HG03378 (cell line): ENCODE data around the gene PLIN5.

ENCODE experiments used
- ATAC-seq: cut with Tn5 transposase; IDR thresholded peaks from one replicate; pipeline ENCODE4 v1.9.1; 2021; ENCODE audit warnings: mild to moderate bottlenecking, moderate library complexity; ENCODE audit not compliant: unreplicated experiment

PLIN5 gene

GRCh38 chr19:4492337-4493103 lies 42.5 kb downstream of the PLIN5 start:
- no peak for ATAC-seq

GRCh38 chr19:4491446-4491845 lies 43.6 kb downstream of the PLIN5 start:
- ATAC-seq = no peak

- no peak for ATAC-seq
Measured at GRCh38 chr19:4488496-4488895, 46.5 kb downstream of the PLIN5 start.

GRCh38 chr19:4487572-4487971 lies 47.5 kb downstream of the PLIN5 start:
- ATAC-seq = no peak

DNA sequence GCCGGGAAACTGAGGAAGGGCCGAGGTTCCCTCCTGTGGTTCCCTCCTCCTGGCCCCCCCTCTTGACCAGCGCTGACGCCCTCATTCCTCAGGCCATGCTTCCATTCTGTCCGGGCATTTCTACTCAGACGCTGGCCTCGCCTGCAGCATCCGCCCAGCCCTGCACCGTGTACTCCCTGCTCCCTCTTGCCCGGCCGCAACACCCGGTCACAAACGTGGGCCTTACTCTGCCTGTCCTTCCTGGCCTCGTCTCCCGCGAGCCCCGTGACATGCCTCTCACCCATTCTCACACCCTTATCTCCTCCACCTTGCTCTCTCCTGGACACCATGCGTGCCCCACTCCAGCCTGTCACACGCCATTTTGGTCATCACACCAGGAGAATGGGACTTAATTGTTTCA lies 51.6 kb downstream of the PLIN5 start:
- ATAC-seq = no peak

- no peak for ATAC-seq
Measured at GRCh38 chr19:4482721-4483364, 52.2 kb downstream of the PLIN5 start.

- ATAC-seq = no peak
Measured at GRCh38 chr19:4477034-4477801, 57.8 kb downstream of the PLIN5 start.

DNA sequence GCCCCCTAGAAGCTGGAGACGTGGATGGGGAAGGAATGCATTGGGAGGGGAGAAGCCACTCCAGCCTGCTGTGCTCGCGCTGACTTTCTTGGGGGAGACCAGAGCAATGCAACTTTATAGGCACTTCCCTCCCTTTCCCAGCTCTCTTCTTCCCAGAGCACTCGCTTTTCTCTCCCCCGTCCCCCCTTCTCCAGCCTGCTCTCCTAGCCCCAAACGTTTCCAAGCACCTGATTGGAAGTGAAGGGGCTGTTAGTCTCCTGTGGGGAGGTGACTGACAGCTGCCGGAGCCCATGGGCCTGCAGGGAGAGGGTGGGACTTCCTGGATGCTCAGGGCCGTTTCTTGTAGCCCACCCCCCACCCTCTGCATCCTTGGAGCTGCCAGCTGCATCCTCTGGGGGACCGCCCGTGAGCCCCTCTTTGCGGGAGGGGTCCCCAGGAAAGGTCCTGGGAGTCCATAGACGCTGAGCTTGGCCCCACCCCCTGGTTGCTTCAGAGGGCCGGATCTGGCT lies 60.5 kb downstream of the PLIN5 start:
- no peak for ATAC-seq

DNA sequence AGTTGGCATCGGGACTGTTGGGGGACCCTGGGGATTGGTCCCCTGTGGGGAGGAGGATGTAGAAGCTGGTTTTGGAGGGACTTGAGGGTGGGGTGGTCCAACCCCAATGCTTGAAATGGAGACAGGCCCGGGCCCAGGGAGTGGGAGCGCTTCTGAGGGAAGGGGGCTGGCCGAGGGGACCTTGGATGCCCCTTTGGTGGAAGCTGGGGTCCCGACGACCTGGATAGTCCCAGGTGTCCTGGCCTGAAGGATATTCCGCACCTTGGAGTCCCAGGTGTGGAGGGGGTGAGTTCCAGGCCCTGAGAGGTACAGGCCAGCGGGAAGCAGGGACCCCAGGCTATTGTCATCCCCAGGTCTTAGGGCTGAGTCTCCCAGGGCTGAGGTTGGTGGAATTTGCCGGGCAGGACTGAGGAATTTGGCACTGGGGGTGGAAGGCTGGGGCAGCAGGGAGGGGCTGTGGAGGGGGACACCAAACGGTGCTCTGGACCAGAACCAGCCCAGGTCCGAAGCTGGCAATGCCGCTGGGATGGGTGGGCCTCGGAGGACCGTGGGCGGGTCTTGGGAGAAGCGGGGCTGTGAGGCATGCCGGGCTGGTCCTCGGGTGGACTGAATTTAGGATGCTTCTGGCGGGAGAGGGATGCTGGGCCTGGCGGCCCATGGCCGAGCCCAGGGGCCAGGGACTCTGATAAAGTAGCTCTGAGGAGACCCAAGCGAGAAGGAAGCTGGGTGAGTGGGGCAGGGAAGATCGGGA lies 61.1 kb downstream of the PLIN5 start:
- no peak for ATAC-seq

DNA sequence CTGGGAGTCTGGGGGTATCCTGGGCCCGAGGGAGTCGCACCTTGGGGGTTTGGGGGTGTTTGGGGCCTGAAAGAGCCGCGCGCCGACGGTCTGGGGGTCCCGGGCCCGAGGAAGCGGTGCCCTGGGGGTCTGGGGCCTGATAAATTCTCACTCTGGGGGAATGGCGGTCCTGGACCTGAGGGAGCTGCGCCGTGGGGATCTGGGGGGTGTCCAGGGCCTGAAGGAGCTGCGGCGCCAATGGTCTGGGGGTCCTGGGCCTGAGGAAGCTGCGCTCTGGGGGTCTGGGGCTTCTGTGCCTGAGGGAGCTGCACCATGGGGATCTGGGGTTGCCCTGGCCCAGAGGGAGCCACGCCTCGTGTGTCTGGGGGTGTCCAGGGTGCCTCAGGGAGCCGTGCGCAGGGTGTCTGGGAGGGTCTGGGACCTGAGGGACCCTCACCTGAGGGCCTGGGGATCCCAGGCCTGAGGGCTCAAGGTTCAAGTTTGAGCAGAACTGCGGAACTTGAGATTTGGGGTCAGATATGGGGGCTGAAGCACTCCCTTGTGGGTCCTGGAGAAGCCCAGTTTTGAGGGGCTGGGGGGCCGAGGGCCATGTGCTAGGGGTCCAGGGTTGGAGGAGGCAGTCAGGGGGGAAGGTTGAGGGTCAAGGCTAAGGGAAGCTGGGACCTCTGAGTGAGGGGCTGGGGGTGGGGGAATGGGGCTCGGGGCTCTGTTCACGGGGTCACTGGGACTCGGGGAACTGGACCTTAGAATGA lies 61.8 kb downstream of the PLIN5 start:
- ATAC-seq = no peak
